Prostate gland (tissue), 2 donors: ENCODE data around the gene EPM2AIP1.

Source experiments
- POLR2A ChIP-seq: fragments of 450-650 bp; IDR thresholded peaks from one replicate; pipeline ENCODE4 v1.6.1; 2016; ENCODE audit warnings: antibody characterized with exemption, mild to moderate bottlenecking
- POLR2AphosphoS5 ChIP-seq: sonication (generic); formaldehyde crosslinking; IDR thresholded peaks from one replicate; pipeline ENCODE4 v1.6.1; 2017; ENCODE audit warnings: antibody characterized with exemption
- TF ChIP-seq, protein P1 (sequence below), 4 experiments: fragments of 200-600 bp in 2 of 4; fragments of 450-650 bp in 2 of 4; sonication (generic) in 2 of 4; IDR thresholded peaks; 1 replicate in 3 of 4; 2 replicates in 1 of 4; pipeline ENCODE4 v1.5.1; 2016 to 2019; ENCODE audit warnings: antibody characterized with exemption in 4 of 4, mild to moderate bottlenecking in 2 of 4, moderate library complexity in 2 of 4

GRCh38 chr3:36956155-36956554 is 36.8 kb downstream of the EPM2AIP1 start:
- TF ChIP-seq, protein P1, sequence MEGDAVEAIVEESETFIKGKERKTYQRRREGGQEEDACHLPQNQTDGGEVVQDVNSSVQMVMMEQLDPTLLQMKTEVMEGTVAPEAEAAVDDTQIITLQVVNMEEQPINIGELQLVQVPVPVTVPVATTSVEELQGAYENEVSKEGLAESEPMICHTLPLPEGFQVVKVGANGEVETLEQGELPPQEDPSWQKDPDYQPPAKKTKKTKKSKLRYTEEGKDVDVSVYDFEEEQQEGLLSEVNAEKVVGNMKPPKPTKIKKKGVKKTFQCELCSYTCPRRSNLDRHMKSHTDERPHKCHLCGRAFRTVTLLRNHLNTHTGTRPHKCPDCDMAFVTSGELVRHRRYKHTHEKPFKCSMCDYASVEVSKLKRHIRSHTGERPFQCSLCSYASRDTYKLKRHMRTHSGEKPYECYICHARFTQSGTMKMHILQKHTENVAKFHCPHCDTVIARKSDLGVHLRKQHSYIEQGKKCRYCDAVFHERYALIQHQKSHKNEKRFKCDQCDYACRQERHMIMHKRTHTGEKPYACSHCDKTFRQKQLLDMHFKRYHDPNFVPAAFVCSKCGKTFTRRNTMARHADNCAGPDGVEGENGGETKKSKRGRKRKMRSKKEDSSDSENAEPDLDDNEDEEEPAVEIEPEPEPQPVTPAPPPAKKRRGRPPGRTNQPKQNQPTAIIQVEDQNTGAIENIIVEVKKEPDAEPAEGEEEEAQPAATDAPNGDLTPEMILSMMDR (IDR thresholded peaks at IDR 0.05), result no peak
- TF ChIP-seq POLR2A (no peak), POLR2AphosphoS5 (no peak)
